Brain microvascular endothelial cell (primary cell): Measurements from ENCODE around the gene ASIC2.

ENCODE experiments used
- DNase-seq: peaks from one replicate; pipeline ENCODE4 v3.0.0-alpha.2; 2020
- H3K27ac ChIP-seq: fragments of 250-450 bp; sonication (Bioruptor Pico); 2 replicates; pipeline ENCODE4 v1.5.1; 2020; ENCODE audit warnings: mild to moderate bottlenecking, moderate library complexity
- H3K27me3 ChIP-seq: fragments of 250-450 bp; sonication (Bioruptor Pico); replicated peaks from 2 replicates; pipeline ENCODE4 v1.5.1; 2020; ENCODE audit warnings: mild to moderate bottlenecking
- H3K36me3 ChIP-seq: fragments of 250-450 bp; sonication (Bioruptor Pico); replicated peaks from 2 replicates; pipeline ENCODE4 v1.5.1; 2020; ENCODE audit warnings: mild to moderate bottlenecking
- H3K4me3 ChIP-seq: 2 replicates; pipeline ENCODE4 v1.5.1; 2011; ENCODE audit warnings: low read depth, mild to moderate bottlenecking, control low read depth, low read length, moderate library complexity
- CTCF ChIP-seq: IDR thresholded peaks from 2 replicates; pipeline ENCODE4 v1.5.1; 2011; ENCODE audit warnings: low read depth, mild to moderate bottlenecking, moderate library complexity, low read length, control low read depth, inconsistent platforms; ENCODE audit errors: missing control alignments
- in situ Hi-C: cut with HindIII; loops from 2 replicates; pipeline ENCODE4 v1.10.0; 2017; ENCODE audit warnings: low sequenced_read_pairs, low pct_ligation_motif_present

Gene ASIC2

GRCh38 chr17:33124185-33124584, 168.9 kb downstream of the ASIC2 start:
- Histone ChIP-seq H3K36me3 (no peaks in the 10 kb centered on the region), H3K4me3 (no peak overlapping the region), H3K27ac (no peak overlapping the region), H3K27me3 (no peaks in the 10 kb centered on the region)
- in situ Hi-C loops: no loop called here
- DNase-seq: no peak
- TF ChIP-seq CTCF: no peak

GRCh38 chr17:33121756-33122155, 171.3 kb downstream of the ASIC2 start:
- no peak overlapping the region for H3K4me3 ChIP-seq
- H3K36me3 ChIP-seq: no peaks in the 10 kb centered on the region
- in situ Hi-C loops: no loop called here
- no peak for DNase-seq
- no peak for TF ChIP-seq CTCF
- H3K27me3 ChIP-seq: no peaks in the 10 kb centered on the region
- H3K27ac ChIP-seq: no peak overlapping the region

- TF ChIP-seq CTCF: no peak
- no peaks in the 10 kb centered on the region for H3K36me3 ChIP-seq
- no peak for DNase-seq
- in situ Hi-C loops: no loop called here
- H3K27me3 ChIP-seq: no peaks in the 10 kb centered on the region
- H3K4me3 ChIP-seq: no peak overlapping the region
- H3K27ac ChIP-seq: no peak overlapping the region
These were observed 171.8 kb downstream of the ASIC2 start for GRCh38 chr17:33121272-33121671.

GRCh38 chr17:33120103-33120502, 173.0 kb downstream of the ASIC2 start:
- in situ Hi-C loops: no loop called here
- no peak for DNase-seq
- no peak for TF ChIP-seq CTCF

GRCh38 chr17:33118391-33119075, 174.6 kb downstream of the ASIC2 start:
- in situ Hi-C loops: no loop called here
- DNase-seq: no peak
- H3K27me3 ChIP-seq: no peaks in the 10 kb centered on the region
- H3K4me3 ChIP-seq: no peak overlapping the region
- no peak overlapping the region for H3K27ac ChIP-seq
- TF ChIP-seq CTCF: no peak
- H3K36me3 ChIP-seq: no peaks in the 10 kb centered on the region

More at GRCh38 chr17:33120103-33120502, 173.0 kb downstream of the ASIC2 start:
- Histone ChIP-seq H3K36me3 (no peaks in the 10 kb centered on the region), H3K27me3 (no peaks in the 10 kb centered on the region), H3K27ac (no peak overlapping the region), H3K4me3 (no peak overlapping the region)

GRCh38 chr17:33116021-33116551, 177.0 kb downstream of the ASIC2 start:
- H3K4me3 ChIP-seq: no peak overlapping the region
- H3K27ac ChIP-seq: no peak overlapping the region
- no peak for DNase-seq
- no peak for TF ChIP-seq CTCF
- H3K36me3 ChIP-seq: no peaks in the 10 kb centered on the region
- in situ Hi-C loops: no loop called here
- no peaks in the 10 kb centered on the region for H3K27me3 ChIP-seq
